GM23338 (cell line): ENCODE results near the gene NFIA. TPM values are rescaled to one million over a fixed set of nuclear protein-coding genes. Genes with fewer than 3 reads are reported as not detected.

Source experiments
- ATAC-seq: fragments of 200-7000 bp; cut with Tn5 transposase; 3 replicates; pipeline ENCODE4 v1.9.1; 2020
- DNase-seq: peaks from one replicate; pipeline ENCODE4 v3.0.0-alpha.2; 2015; ENCODE audit warnings: low spot score
- H2AFZ ChIP-seq: fragments of 200-600 bp; sonication (generic); 2 replicates; pipeline ENCODE4 v1.8.0; 2016; ENCODE audit warnings: antibody characterized with exemption, mild to moderate bottlenecking, moderate library complexity
- H3F3A ChIP-seq: fragments of 200-600 bp; sonication (generic); replicated peaks from 2 replicates; pipeline ENCODE4 v1.8.0; 2017; ENCODE audit warnings: antibody characterized with exemption, mixed run types, low read depth
- H3K27ac ChIP-seq: fragments of 200-600 bp; sonication (generic); 2 replicates; pipeline ENCODE4 v1.6.1; 2016; ENCODE audit warnings: low read depth
- H3K27me3 ChIP-seq: fragments of 200-600 bp; sonication (generic); 2 replicates; pipeline ENCODE4 v1.8.0; 2016; ENCODE audit warnings: mild to moderate bottlenecking, mixed run types, moderate library complexity; ENCODE audit not compliant: insufficient read depth
- H3K36me3 ChIP-seq: fragments of 200-600 bp; sonication (generic); 2 replicates; pipeline ENCODE4 v1.8.0; 2016; ENCODE audit warnings: mild to moderate bottlenecking; ENCODE audit not compliant: insufficient read depth
- H3K4me1 ChIP-seq: fragments of 200-600 bp; sonication (generic); 2 replicates; pipeline ENCODE4 v1.8.0; 2016; ENCODE audit warnings: mild to moderate bottlenecking, moderate library complexity; ENCODE audit not compliant: insufficient read depth
- H3K4me2 ChIP-seq: fragments of 200-600 bp; sonication (generic); 2 replicates; pipeline ENCODE4 v1.7.1; 2017; ENCODE audit warnings: mixed run types
- H3K4me3 ChIP-seq: fragments of 200-600 bp; sonication (generic); 2 replicates; pipeline ENCODE4 v1.6.1; 2016; ENCODE audit warnings: mixed run types
- H3K79me2 ChIP-seq: fragments of 200-600 bp; sonication (generic); replicated peaks from 2 replicates; pipeline ENCODE4 v1.8.0; 2017; ENCODE audit warnings: mild to moderate bottlenecking; ENCODE audit not compliant: insufficient read depth
- H3K9me2 ChIP-seq: fragments of 200-600 bp; sonication (generic); 2 replicates; pipeline ENCODE4 v1.8.0; 2017; ENCODE audit not compliant: insufficient read depth
- H4K20me1 ChIP-seq: fragments of 200-600 bp; sonication (generic); replicated peaks from 2 replicates; pipeline ENCODE4 v1.8.0; 2017; ENCODE audit warnings: mild to moderate bottlenecking; ENCODE audit not compliant: insufficient read depth
- H3K27ac Mint-ChIP-seq: 2 replicates; pipeline ENCODE4 v1.8.0; 2020; ENCODE audit warnings: inconsistent platforms, mild to moderate bottlenecking, moderate library complexity, mixed read lengths
- H3K27me3 Mint-ChIP-seq: 3 replicates; pipeline ENCODE4 v1.8.0; 2022; ENCODE audit warnings: low read depth, mild to moderate bottlenecking, moderate library complexity, mixed read lengths, inconsistent platforms; ENCODE audit not compliant: insufficient read depth, poor library complexity
- H3K36me3 Mint-ChIP-seq: 3 replicates; pipeline ENCODE4 v1.8.0; 2021; ENCODE audit warnings: low read depth, mild to moderate bottlenecking, inconsistent platforms, moderate library complexity, mixed read lengths
- H3K4me1 Mint-ChIP-seq: 3 replicates; pipeline ENCODE4 v1.8.0; 2020; ENCODE audit warnings: mild to moderate bottlenecking, inconsistent platforms, mixed read lengths
- H3K4me3 Mint-ChIP-seq: 3 replicates; pipeline ENCODE4 v1.8.0; 2021; ENCODE audit warnings: moderate library complexity, mild to moderate bottlenecking, inconsistent platforms, mixed read lengths
- H3K9me3 Mint-ChIP-seq: 3 replicates; pipeline ENCODE4 v1.8.0; 2020; ENCODE audit warnings: moderate library complexity, mild to moderate bottlenecking, inconsistent platforms, mixed read lengths
- CREB1 ChIP-seq: fragments of 250-450 bp; sonication (Bioruptor Pico); IDR thresholded peaks from 2 replicates; pipeline ENCODE4 v1.5.0; 2020; ENCODE audit warnings: low read depth, mild to moderate bottlenecking, moderate library complexity
- CTCF ChIP-seq, 2 experiments: fragments of 200-600 bp in 1 of 2; sonication (generic) in 1 of 2; conservative IDR thresholded peaks; 2 replicates each; pipeline versions ENCODE4 v1.5.1 to v1.6.1; 2016 to 2017; ENCODE audit warnings: antibody characterized with exemption in 2 of 2, low read depth in 2 of 2, mild to moderate bottlenecking in 2 of 2, moderate library complexity in 1 of 2
- EZH2 ChIP-seq: fragments of 200-600 bp; sonication (generic); IDR thresholded peaks from one replicate; pipeline ENCODE4 v1.8.0; 2017; ENCODE audit warnings: antibody characterized with exemption, mild to moderate bottlenecking, low read depth; ENCODE audit not compliant: unreplicated experiment
- EZH2phosphoT487 ChIP-seq: fragments of 200-600 bp; sonication (generic); IDR thresholded peaks from one replicate; pipeline ENCODE4 v1.8.1; 2018; ENCODE audit warnings: antibody characterized with exemption; ENCODE audit not compliant: unreplicated experiment
- NANOG ChIP-seq: IDR thresholded peaks from 2 replicates; pipeline ENCODE4 v1.6.1; 2016; ENCODE audit warnings: antibody characterized with exemption, borderline replicate concordance
- POLR2AphosphoS5 ChIP-seq: IDR thresholded peaks from 2 replicates; pipeline ENCODE4 v1.6.1; 2016; ENCODE audit warnings: antibody characterized with exemption, low read depth
- STAT1 ChIP-seq: IDR thresholded peaks from one replicate; pipeline ENCODE4 v1.6.1; 2016; ENCODE audit warnings: antibody characterized with exemption; ENCODE audit not compliant: unreplicated experiment
- ZNF114 ChIP-seq: fragments of 250-450 bp; sonication (Bioruptor Pico); IDR thresholded peaks from 2 replicates; pipeline ENCODE4 v1.5.0; 2020; ENCODE audit warnings: mild to moderate bottlenecking, moderate library complexity
- polyA plus RNA-seq: library from polyadenylated mRNA; unstranded; fragments of >200 nt; fragmentation: Nextera tagmentation; extraction: Ambion mirVana; gene quantifications from 2 replicates; pipeline ENCODE4 v1.2.1, GENCODE V29; 2016
- total RNA-seq: library from RNA; depleted of rRNA; stranded (reverse); fragments of >200 nt; shearing (Covaris generic); gene quantifications from 2 replicates; pipeline ENCODE4 v1.2.3, GENCODE V29; 2014
- TF ChIP-seq, protein P1 (sequence below): IDR thresholded peaks from 2 replicates; pipeline ENCODE4 v1.6.1; 2016; ENCODE audit warnings: antibody characterized with exemption
- TF ChIP-seq, protein P2 (sequence below): fragments of 250-450 bp; sonication (Bioruptor Pico); IDR thresholded peaks from 2 replicates; pipeline ENCODE4 v1.5.0; 2020; ENCODE audit warnings: mild to moderate bottlenecking, moderate library complexity

Gene NFIA
- total and polyA plus RNA-seq, 2 experiments from 2014 or later, result 0.97 to 2.3 TPM

GRCh38 chr1:61047061-61047460 lies 35.3 kb upstream of the NFIA start (continued):
- TF ChIP-seq CTCF (conservative IDR thresholded peaks at IDR 0.05; ENCODE audit: low read depth in 2 of 2), result no peak
- no peak for TF ChIP-seq POLR2AphosphoS5
- TF ChIP-seq, protein P1, sequence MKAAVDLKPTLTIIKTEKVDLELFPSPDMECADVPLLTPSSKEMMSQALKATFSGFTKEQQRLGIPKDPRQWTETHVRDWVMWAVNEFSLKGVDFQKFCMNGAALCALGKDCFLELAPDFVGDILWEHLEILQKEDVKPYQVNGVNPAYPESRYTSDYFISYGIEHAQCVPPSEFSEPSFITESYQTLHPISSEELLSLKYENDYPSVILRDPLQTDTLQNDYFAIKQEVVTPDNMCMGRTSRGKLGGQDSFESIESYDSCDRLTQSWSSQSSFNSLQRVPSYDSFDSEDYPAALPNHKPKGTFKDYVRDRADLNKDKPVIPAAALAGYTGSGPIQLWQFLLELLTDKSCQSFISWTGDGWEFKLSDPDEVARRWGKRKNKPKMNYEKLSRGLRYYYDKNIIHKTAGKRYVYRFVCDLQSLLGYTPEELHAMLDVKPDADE, result no peak
- no peak for TF ChIP-seq EZH2
- TF ChIP-seq STAT1, result no peak
- no peak for TF ChIP-seq EZH2phosphoT487
- no peak for TF ChIP-seq NANOG

DNA sequence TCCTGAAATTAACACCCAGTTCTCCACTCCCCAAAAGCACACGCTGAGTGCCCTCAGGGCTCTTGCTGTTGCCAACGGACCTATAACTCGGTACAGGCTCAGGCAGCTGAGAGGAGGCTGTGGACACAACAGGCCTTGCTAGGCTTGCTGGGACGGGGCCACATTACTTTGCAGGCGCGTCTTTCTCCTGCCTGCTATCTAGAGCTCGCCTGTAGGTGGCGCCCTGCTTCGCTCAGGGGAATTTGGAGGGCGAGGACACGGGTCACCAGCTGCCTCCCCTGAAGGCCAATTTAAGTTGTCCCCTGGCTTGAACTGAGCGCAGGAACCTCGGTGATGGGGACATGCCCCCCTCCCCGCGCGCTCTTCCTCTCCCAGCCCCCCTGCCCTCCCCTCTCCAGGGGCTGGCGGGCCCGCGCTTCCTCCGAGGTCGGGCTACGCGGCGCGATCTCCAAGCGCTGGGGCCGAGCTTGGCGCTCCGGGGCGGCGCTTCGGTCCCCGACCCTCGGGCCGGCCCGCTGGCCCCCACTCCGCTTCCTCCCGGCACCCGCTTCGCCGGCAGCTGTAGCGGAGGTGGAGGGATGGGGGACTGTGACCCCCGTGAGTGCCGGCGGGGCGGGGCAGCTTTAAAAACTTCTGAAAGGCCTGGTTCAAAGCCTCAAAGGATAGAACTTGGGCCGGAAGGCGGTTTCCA lies 32.4 kb upstream of the NFIA start:
- Histone ChIP-seq H4K20me1 (0 out of 2 replicates have a peak, but pooled peaks cover 3% of the 10 kb centered on the region), H3K4me2 (peak overlapping the region; percentile 87), H3K4me3 (peak overlapping the region; percentile 83), H3K9me2 (no peaks in the 10 kb centered on the region), H3K4me1 (peaks cover 35% of the 10 kb centered on the region), H3K79me2 (no peaks in the 10 kb centered on the region), H3K27ac (no peak overlapping the region), H2AFZ (peak overlapping the region; percentile 94), H3K27me3 (peaks cover 54% of the 10 kb centered on the region), H3F3A (peaks cover 18% of the 10 kb centered on the region; the same call in 1 of the 2 replicates), H3K36me3 (no peaks in the 10 kb centered on the region)
- peaks cover 43% of the 10 kb centered on the region for H3K27me3 Mint-ChIP-seq
- H3K9me3 Mint-ChIP-seq, result no peaks in the 10 kb centered on the region
- H3K4me3 Mint-ChIP-seq, result peak overlapping the region; percentile 78
- H3K4me1 Mint-ChIP-seq, result peaks cover 35% of the 10 kb centered on the region
- DNase-seq (peak; percentile 95), ATAC-seq (peak; percentile 68)
- no peak overlapping the region for H3K27ac Mint-ChIP-seq
- no peaks in the 10 kb centered on the region for H3K36me3 Mint-ChIP-seq
- TF ChIP-seq POLR2AphosphoS5, result no peak
- TF ChIP-seq CTCF (conservative IDR thresholded peaks at IDR 0.05; ENCODE audit: low read depth in 2 of 2), result peak; percentile 84 to 96
- TF ChIP-seq, protein P2, sequence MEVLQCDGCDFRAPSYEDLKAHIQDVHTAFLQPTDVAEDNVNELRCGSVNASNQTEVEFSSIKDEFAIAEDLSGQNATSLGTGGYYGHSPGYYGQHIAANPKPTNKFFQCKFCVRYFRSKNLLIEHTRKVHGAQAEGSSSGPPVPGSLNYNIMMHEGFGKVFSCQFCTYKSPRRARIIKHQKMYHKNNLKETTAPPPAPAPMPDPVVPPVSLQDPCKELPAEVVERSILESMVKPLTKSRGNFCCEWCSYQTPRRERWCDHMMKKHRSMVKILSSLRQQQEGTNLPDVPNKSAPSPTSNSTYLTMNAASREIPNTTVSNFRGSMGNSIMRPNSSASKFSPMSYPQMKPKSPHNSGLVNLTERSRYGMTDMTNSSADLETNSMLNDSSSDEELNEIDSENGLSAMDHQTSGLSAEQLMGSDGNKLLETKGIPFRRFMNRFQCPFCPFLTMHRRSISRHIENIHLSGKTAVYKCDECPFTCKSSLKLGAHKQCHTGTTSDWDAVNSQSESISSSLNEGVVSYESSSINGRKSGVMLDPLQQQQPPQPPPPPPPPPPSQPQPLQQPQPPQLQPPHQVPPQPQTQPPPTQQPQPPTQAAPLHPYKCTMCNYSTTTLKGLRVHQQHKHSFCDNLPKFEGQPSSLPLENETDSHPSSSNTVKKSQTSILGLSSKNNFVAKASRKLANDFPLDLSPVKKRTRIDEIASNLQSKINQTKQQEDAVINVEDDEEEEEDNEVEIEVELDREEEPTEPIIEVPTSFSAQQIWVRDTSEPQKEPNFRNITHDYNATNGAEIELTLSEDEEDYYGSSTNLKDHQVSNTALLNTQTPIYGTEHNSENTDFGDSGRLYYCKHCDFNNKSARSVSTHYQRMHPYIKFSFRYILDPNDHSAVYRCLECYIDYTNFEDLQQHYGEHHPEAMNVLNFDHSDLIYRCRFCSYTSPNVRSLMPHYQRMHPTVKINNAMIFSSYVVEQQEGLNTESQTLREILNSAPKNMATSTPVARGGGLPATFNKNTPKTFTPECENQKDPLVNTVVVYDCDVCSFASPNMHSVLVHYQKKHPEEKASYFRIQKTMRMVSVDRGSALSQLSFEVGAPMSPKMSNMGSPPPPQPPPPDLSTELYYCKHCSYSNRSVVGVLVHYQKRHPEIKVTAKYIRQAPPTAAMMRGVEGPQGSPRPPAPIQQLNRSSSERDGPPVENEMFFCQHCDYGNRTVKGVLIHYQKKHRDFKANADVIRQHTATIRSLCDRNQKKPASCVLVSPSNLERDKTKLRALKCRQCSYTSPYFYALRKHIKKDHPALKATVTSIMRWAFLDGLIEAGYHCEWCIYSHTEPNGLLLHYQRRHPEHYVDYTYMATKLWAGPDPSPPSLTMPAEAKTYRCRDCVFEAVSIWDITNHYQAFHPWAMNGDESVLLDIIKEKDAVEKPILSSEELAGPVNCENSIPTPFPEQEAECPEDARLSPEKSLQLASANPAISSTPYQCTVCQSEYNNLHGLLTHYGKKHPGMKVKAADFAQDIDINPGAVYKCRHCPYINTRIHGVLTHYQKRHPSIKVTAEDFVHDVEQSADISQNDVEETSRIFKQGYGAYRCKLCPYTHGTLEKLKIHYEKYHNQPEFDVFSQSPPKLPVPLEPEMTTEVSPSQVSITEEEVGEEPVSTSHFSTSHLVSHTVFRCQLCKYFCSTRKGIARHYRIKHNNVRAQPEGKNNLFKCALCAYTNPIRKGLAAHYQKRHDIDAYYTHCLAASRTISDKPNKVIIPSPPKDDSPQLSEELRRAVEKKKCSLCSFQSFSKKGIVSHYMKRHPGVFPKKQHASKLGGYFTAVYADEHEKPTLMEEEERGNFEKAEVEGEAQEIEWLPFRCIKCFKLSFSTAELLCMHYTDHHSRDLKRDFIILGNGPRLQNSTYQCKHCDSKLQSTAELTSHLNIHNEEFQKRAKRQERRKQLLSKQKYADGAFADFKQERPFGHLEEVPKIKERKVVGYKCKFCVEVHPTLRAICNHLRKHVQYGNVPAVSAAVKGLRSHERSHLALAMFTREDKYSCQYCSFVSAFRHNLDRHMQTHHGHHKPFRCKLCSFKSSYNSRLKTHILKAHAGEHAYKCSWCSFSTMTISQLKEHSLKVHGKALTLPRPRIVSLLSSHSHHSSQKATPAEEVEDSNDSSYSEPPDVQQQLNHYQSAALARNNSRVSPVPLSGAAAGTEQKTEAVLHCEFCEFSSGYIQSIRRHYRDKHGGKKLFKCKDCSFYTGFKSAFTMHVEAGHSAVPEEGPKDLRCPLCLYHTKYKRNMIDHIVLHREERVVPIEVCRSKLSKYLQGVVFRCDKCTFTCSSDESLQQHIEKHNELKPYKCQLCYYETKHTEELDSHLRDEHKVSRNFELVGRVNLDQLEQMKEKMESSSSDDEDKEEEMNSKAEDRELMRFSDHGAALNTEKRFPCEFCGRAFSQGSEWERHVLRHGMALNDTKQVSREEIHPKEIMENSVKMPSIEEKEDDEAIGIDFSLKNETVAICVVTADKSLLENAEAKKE (CRISPR knock-in tag), result peak; percentile 52; the same call in 1 of the 2 replicates
- TF ChIP-seq NANOG, result no peak
- no peak for TF ChIP-seq EZH2phosphoT487
- no peak for TF ChIP-seq ZNF114 (CRISPR knock-in tag)
- TF ChIP-seq, protein P1, result no peak
- peak; percentile 53 for TF ChIP-seq CREB1 (CRISPR knock-in tag)
- TF ChIP-seq STAT1, result no peak
